Adipocyte (in vitro differentiated cells): ENCODE data around the gene NOS1AP.

ENCODE experiments used
- DNase-seq: peaks from one replicate; pipeline ENCODE4 v3.0.0-alpha.2; 2015; ENCODE audit warnings: low read depth
- H3K27me3 ChIP-seq: replicated peaks from 2 replicates; pipeline ENCODE4 v1.7.0; 2013; ENCODE audit warnings: mild to moderate bottlenecking, low read length, moderate library complexity; ENCODE audit not compliant: control insufficient read depth, insufficient read depth
- H3K36me3 ChIP-seq: 2 replicates; pipeline ENCODE4 v1.7.0; 2013; ENCODE audit warnings: low read length, mild to moderate bottlenecking, moderate library complexity; ENCODE audit not compliant: control insufficient read depth, insufficient read depth, severe bottlenecking
- H3K4me1 ChIP-seq: 2 replicates; pipeline ENCODE4 v1.7.0; 2013; ENCODE audit warnings: mild to moderate bottlenecking, low read length, moderate library complexity; ENCODE audit not compliant: control insufficient read depth, insufficient read depth
- H3K4me3 ChIP-seq: 2 replicates; pipeline ENCODE4 v1.7.0; 2013; ENCODE audit warnings: mild to moderate bottlenecking, low read length, moderate library complexity
- H3K9ac ChIP-seq: 2 replicates; pipeline ENCODE4 v1.7.0; 2013; ENCODE audit warnings: mild to moderate bottlenecking, low read length, moderate library complexity
- H3K9me3 ChIP-seq: 2 replicates; pipeline ENCODE4 v1.7.0; 2013; ENCODE audit warnings: mild to moderate bottlenecking, low read length, moderate library complexity; ENCODE audit not compliant: control insufficient read depth

The NOS1AP gene

DNA sequence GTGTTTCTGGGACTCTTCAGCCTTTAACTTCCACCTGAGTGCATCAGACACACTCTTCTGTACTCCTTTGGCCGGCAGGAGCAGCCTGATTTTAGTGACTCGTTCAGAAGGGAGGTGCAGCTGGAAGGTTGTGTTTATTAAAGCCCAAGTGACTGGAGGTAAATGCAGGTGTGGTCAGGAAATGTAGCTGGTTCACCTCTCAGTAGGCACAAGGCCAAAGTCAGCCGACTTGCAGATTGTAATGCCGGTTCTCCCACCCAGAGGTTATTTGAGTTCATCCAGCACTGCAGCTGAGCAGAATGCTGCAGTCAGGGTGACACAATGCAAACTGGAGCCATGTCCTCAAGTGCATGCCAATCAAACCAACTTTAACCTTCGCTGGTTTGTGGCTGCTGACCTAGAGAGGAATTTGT is 215.7 kb downstream of the NOS1AP start:
- Histone ChIP-seq H3K4me1 (no peaks in the 10 kb centered on the region), H3K27me3 (peaks cover 54% of the 10 kb centered on the region), H3K9ac (no peak overlapping the region), H3K4me3 (no peak overlapping the region), H3K36me3 (no peaks in the 10 kb centered on the region), H3K9me3 (no peaks in the 10 kb centered on the region)
- no peak for DNase-seq

DNA sequence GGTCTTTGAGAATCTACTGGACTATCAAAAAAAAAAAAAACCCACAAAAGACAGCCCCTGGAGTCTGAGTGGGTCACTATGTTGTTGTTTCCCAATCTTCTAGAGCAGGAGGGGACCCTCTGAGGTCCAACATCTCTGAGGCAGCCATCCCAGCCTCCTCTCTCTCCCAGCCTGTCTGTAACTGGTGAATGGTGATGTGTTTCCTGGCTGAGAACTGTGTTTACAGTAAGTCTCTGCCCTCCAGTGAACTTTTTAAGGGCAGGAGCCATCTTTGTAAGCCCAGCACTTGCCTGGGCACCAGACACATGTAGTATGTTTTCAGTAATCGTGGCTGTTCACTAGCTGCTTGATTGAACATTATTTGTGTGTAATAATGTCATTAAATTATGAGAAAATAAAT is 221.5 kb downstream of the NOS1AP start:
- Histone ChIP-seq H3K27me3 (peaks cover 26% of the 10 kb centered on the region), H3K9me3 (no peaks in the 10 kb centered on the region), H3K9ac (no peak overlapping the region), H3K36me3 (no peaks in the 10 kb centered on the region), H3K4me1 (no peaks in the 10 kb centered on the region), H3K4me3 (no peak overlapping the region)
- DNase-seq, result no peak

DNA sequence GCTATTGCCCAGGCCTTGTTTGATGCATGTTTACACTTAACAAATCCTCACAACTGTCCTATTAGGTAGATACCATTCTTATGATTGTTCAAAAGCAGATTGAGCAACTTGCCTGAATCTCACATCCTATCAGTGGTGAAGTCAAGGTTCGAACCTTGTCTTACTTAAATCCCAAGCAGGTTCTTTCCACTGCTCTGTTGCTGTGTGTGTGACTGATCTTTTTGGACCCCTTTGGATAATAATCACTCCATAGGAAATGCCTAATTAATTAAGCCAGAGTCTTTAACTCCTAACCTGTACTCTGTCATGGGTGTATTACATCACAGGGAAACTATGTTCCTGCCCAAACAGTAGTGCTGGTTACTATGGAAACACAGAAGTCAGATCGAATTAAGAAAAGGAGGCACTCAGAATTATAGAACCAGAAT is 222.9 kb downstream of the NOS1AP start:
- peaks cover 16% of the 10 kb centered on the region for H3K27me3 ChIP-seq
- no peak overlapping the region for H3K4me3 ChIP-seq
- peak; percentile 4 for DNase-seq
- peaks cover 5% of the 10 kb centered on the region for H3K4me1 ChIP-seq
- no peaks in the 10 kb centered on the region for H3K9me3 ChIP-seq
- H3K36me3 ChIP-seq, result no peaks in the 10 kb centered on the region
- no peak overlapping the region for H3K9ac ChIP-seq

DNA sequence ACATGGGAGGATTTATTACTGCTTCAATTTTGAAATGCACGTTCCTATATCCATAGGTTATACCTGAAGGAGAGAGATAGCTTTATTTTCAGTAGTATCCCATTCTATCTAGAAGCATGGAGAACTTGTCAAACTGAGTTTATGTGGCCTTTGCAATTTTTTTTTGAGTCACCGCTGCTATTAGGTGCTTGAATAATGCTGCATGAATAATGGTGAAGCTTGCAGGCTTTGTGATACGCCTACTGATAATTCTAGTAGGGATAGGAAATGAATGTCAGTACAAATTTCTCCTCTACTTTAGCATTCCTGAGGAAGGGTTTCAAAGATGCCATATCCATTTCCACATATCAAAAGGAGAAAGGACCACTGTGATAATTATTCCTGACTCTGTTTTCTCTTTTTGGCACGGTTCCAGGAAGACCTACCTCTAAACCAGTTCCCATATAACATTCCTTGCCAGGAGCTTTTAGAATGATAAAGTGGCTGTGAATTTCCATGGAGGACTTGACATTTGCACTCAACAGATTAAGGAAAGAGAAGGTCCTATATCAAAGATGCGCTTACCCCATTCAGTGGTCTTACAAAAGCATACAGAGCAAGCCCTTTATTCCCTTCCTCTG is 223.7 kb downstream of the NOS1AP start:
- Histone ChIP-seq H3K4me1 (peaks cover 5% of the 10 kb centered on the region), H3K9ac (no peak overlapping the region), H3K9me3 (no peaks in the 10 kb centered on the region), H3K4me3 (no peak overlapping the region), H3K27me3 (peaks cover 11% of the 10 kb centered on the region), H3K36me3 (no peaks in the 10 kb centered on the region)
- DNase-seq, result no peak

DNA sequence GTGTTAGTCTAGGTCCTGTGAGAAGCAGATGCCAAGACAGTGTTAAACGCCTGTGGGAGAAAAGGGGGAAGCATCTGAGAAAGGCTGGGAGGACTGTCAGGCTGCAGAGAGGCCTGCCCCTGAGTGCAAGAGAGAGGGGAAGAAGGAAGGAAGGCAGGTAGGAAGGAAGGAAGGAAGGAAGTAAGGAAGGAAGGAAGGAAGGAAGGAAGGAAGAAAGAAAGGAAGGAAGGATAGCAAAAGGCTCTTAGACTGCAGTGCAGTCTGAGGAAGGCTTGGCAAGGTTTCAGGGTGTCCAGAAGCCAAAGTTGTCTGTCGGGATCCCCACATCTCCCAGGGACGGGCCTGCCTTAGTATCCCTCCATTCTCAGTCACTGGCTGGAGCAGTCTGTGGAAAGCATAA is 224.5 kb downstream of the NOS1AP start:
- Histone ChIP-seq H3K36me3 (no peaks in the 10 kb centered on the region), H3K9ac (no peak overlapping the region), H3K4me1 (peaks cover 5% of the 10 kb centered on the region), H3K9me3 (no peaks in the 10 kb centered on the region), H3K27me3 (peaks cover 14% of the 10 kb centered on the region), H3K4me3 (no peak overlapping the region)
- no peak for DNase-seq

DNA sequence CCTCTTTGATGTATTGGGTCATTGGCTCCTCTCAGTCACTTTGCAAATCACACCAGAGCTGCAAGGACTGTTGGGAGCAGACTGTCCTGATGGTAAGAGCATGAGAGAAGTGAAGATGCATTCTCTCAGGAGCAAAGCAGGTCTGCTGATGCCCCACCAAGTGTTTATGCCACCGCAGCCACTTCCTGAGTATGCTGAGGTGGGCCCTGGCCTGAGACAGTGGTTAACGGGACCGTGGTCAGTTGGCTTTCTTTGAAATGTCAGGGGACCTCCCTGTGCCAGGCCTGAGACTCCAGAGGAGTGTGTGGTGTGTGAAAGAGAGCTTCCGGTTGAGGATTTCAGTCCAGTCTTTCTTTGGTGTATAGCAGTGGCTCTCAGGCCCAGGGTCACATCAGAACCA is 227.7 kb downstream of the NOS1AP start:
- peaks cover 5% of the 10 kb centered on the region for H3K4me1 ChIP-seq
- no peak overlapping the region for H3K9ac ChIP-seq
- H3K4me3 ChIP-seq, result no peak overlapping the region
- H3K27me3 ChIP-seq, result peaks cover 32% of the 10 kb centered on the region
- no peak for DNase-seq
- no peaks in the 10 kb centered on the region for H3K36me3 ChIP-seq
- H3K9me3 ChIP-seq, result peaks cover 5% of the 10 kb centered on the region

DNA sequence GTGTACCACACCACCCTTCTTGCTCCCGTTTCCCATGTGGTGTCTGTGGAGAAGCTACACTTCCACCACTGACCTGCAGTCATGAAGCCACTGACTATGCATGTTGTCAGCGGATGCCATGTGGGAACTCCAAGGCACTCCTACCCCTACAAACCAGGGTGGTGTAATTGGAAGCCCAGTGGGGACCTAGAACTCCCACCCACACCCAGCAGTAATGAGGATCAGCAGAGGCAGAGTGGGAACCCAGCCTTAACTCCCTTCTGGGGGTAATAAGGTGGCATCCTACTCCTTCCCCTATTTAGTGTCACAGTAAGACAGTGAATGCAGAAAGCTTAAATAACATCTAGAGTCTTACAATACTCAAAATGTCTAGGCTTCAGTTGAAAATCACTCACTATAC is 228.8 kb downstream of the NOS1AP start:
- H3K9me3 ChIP-seq, result peaks cover 5% of the 10 kb centered on the region
- DNase-seq, result no peak
- H3K27me3 ChIP-seq, result peaks cover 32% of the 10 kb centered on the region
- H3K9ac ChIP-seq, result no peak overlapping the region
- no peak overlapping the region for H3K4me3 ChIP-seq
- H3K36me3 ChIP-seq, result no peaks in the 10 kb centered on the region
- H3K4me1 ChIP-seq, result peaks cover 5% of the 10 kb centered on the region

DNA sequence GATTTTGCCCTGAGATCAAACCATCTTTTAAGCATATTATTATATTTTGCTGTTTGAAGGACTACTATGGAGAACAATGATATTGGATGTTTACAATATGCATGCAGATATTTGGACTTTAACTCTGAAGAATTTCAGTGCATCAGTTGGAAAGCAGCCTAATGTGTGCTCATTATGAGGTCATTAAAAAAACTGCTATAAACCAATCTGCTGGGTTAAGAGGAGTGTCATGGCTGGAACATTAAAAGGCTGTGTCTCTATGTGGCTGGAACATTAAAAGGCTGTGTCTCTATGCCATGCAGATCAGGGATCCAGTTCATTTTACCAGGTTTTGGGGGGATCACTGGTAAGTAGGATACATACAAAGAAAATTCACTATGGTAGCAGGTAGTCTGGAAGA is 229.5 kb downstream of the NOS1AP start:
- Histone ChIP-seq H3K36me3 (no peaks in the 10 kb centered on the region), H3K4me3 (no peak overlapping the region), H3K9me3 (peaks cover 5% of the 10 kb centered on the region), H3K9ac (no peak overlapping the region), H3K4me1 (peaks cover 5% of the 10 kb centered on the region), H3K27me3 (peaks cover 26% of the 10 kb centered on the region)
- DNase-seq, result no peak

DNA sequence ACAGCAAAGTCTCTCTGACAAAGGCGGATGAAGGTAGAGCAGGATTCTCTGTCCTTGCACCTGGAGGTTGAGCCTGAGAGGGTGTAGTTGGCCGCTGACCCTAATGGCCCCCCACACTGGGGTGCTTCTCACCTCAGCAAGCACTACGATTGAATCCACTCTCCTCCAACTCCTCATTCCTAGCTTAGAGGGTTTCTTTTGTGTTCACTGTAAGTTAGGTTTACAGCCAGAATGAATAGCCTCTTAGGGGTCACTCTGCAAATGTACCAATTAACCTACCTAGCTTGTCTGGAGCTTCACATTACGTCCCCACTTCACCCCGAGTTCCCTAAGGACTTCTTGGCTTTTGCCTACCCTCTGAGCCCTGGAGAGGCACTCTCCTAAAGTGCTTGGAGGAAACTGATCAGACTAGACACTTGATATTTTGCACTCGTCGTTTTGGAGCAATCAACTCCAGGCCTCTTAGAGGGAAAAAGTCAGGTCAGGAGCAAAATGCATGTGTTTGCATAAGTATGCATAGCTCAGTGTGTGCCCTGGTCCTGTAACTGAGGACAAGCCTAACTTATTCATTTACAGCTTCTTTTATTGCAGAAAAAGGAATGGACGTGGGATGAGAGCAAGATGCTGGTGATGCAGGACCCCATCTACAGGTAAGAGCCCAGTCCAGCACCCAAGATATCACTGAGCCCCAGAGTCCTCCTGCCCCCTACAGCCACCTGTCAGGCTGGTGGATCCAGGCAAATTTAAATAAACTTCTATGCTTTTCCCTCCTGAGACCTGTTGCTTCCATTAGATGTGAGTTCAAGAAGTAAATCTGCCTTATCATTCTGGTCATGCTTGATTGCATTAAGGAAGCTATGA is 230.8 kb downstream of the NOS1AP start:
- Histone ChIP-seq H3K4me1 (peaks cover 5% of the 10 kb centered on the region), H3K9me3 (peaks cover 5% of the 10 kb centered on the region), H3K9ac (no peak overlapping the region), H3K4me3 (no peak overlapping the region), H3K27me3 (peaks cover 22% of the 10 kb centered on the region), H3K36me3 (no peaks in the 10 kb centered on the region)
- DNase-seq, result no peak

DNA sequence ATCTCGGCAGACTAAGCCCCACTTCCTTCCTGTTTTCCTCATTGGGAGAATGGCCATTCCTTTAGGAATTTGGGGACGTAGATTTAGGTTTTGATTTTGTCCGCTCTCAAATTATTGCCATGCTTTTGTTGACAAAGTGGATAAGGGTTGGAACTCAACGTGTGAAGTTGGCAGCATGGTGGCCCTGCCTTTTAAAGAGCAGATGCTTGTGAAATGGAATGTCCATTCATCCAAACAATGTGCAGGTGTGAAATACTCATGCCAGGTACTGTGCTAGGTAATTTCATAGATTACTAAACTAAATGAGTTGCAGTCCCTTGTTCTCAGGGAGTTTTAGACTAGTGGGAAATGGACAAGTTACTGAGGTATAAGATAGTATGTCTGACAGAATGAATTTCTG is 232.2 kb downstream of the NOS1AP start:
- Histone ChIP-seq H3K9ac (no peak overlapping the region), H3K36me3 (no peaks in the 10 kb centered on the region)

DNA sequence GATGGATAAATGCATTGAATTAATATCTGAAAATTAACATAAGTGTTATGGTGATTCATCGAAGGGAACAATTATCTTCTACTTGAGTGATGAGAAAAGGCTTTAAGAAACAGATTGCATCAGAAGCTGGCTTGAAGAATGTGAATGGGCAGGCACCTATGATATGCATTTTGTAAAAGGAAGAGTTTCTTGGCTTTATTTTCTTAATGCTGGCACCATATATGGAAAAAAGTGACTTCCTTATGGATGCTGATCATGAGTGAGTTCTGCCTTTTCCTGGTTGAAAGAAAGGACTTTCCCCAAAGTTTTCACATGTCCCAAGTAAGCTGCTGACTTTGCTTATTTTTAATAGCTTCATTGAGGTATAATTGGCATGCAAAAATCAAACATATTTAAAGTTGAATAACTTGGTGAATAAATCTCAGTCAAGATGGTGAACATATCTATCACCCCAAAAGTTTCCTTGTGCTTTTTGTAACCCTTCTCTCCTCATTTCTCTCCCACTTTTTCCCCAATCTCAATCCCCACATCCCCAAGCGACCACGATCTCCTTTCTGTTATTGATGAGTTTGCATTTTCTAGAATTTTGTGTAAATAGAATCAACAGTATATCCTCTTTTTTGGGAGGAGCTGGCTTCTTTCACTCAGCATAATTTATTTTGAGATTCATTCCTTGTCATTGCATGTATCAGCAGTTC is 233.0 kb downstream of the NOS1AP start:
- H3K36me3 ChIP-seq, result no peaks in the 10 kb centered on the region
- peak; percentile 13 for DNase-seq

More for the DNA sequence above, 232.2 kb downstream of the NOS1AP start:
- Histone ChIP-seq H3K9me3 (peaks cover 5% of the 10 kb centered on the region), H3K4me3 (no peak overlapping the region), H3K27me3 (peaks cover 22% of the 10 kb centered on the region), H3K4me1 (peaks cover 5% of the 10 kb centered on the region)
- no peak for DNase-seq

More for the DNA sequence above, 233.0 kb downstream of the NOS1AP start:
- Histone ChIP-seq H3K4me3 (no peak overlapping the region), H3K4me1 (peaks cover under 1% of the 10 kb centered on the region), H3K9me3 (peaks cover 5% of the 10 kb centered on the region), H3K27me3 (peaks cover 22% of the 10 kb centered on the region), H3K9ac (no peak overlapping the region)
